K562 (cell line): ENCODE results near the gene SLC7A8. TPM values are rescaled to one million over a fixed set of nuclear protein-coding genes. Genes with fewer than 3 reads are reported as not detected.

Experiments used
- CHD7 ChIP-seq: fragments of 200-600 bp; sonication (generic); IDR thresholded peaks from one replicate; pipeline ENCODE4 v1.6.1; 2012; ENCODE audit warnings: mild to moderate bottlenecking, low read depth, low read length, inconsistent platforms
- PREB ChIP-seq: sonication (generic); formaldehyde crosslinking; IDR thresholded peaks from 2 replicates; pipeline ENCODE4 v1.8.1; 2023; ENCODE audit warnings: mild to moderate bottlenecking, missing genetic modification reagents
- RAD51 ChIP-seq: fragments of 450-650 bp; IDR thresholded peaks from 2 replicates; pipeline ENCODE4 v1.7.1; 2016; ENCODE audit warnings: low read depth, mild to moderate bottlenecking, borderline replicate concordance
- RNF219 ChIP-seq: fragments of 250-450 bp; sonication (Bioruptor Pico); IDR thresholded peaks from 2 replicates; pipeline ENCODE4 v1.5.0; 2022; ENCODE audit warnings: mild to moderate bottlenecking
- TRIM24 ChIP-seq, 2 experiments: fragments of 450-650 bp; IDR thresholded peaks; 2 replicates each; pipeline ENCODE4 v1.6.1; 2016
- ZNF592 ChIP-seq: fragments of 450-650 bp; IDR thresholded peaks from 2 replicates; pipeline ENCODE4 v1.6.1; 2017; ENCODE audit warnings: antibody characterized with exemption, mild to moderate bottlenecking
- polyA plus RNA-seq, 8 experiments: library from polyadenylated mRNA; depleted of rRNA in 4 of 8; stranded (reverse) in 5 of 8; unstranded in 3 of 8; fragments of >200 nt; fragmentation: Nextera tagmentation in 2 of 8; fragmentation: Illumina TruSeq in 1 of 8; extraction: Ambion mirVana in 2 of 8; extraction: Trizol in 1 of 8; gene quantifications; 2 replicates each; pipeline versions ENCODE4 v1.2.1 to v1.2.3, GENCODE V29; 2011 to 2014; ENCODE audit warnings: inconsistent platforms in 1 of 8, missing spikeins in 1 of 8
- total RNA-seq, 7 experiments: library from RNA; depleted of rRNA in 6 of 7; stranded (reverse); fragments of >200 nt in 6 of 7; fragmentation: Illumina TruSeq in 2 of 7; extraction: Trizol in 2 of 7; gene quantifications; 2 replicates each; pipeline versions ENCODE4 v1.2.1 to v1.2.3, GENCODE V29; 2011 to 2021; ENCODE audit warnings: low replicate concordance in 1 of 7

Gene SLC7A8
- total and polyA plus RNA-seq, 9 of the 15 experiments (the other 6 are each of a cell fraction or from before 2014, with no cell fraction given) = 2.0 to 33.0 (median 6.0) TPM

- no peak for TF ChIP-seq CHD7
- no peak for TF ChIP-seq PREB (CRISPR knock-in tag)
- TF ChIP-seq ZNF592 = no peak
- no peak for TF ChIP-seq RNF219 (CRISPR knock-in tag)
- no peak for TF ChIP-seq TRIM24 (IDR thresholded peaks at IDR 0.05)
- peak; percentile 42 for TF ChIP-seq RAD51
Measured at GRCh38 chr14:23174296-23175184, 8.9 kb downstream of the SLC7A8 start (continued).
